Esophagus (tissue), 2 donors: ENCODE data around the gene SLC43A2. TPM values are rescaled to one million over a fixed set of nuclear protein-coding genes. Genes with fewer than 3 reads are reported as not detected.
"Not testable (repeated sequence)": the region's sequence is repeated elsewhere in the genome, so short reads cannot be mapped to it uniquely, and the experiment has no call there.

Source experiments
- H3K27ac ChIP-seq, 2 donors: one replicate each; pipeline ENCODE4 v1.5.1; 2013; ENCODE audit warnings: low read depth in 2 of 2, mild to moderate bottlenecking in 2 of 2, inconsistent platforms in 1 of 2, low read length in 1 of 2, moderate library complexity in 1 of 2
- H3K27me3 ChIP-seq, 2 donors: one replicate each; pipeline ENCODE4 v1.6.1; 2013; ENCODE audit warnings: low read length in 2 of 2, control low read depth in 1 of 2, mild to moderate bottlenecking in 1 of 2; ENCODE audit not compliant: insufficient read depth in 2 of 2, control insufficient read depth in 1 of 2
- H3K36me3 ChIP-seq, 2 donors: one replicate each; pipeline ENCODE4 v1.6.1; 2013; ENCODE audit warnings: low read length in 1 of 2; ENCODE audit not compliant: control insufficient read depth in 2 of 2, insufficient read depth in 2 of 2
- H3K4me1 ChIP-seq, 2 donors: one replicate each; pipeline ENCODE4 v1.6.1; 2013; ENCODE audit warnings: low read length in 1 of 2; ENCODE audit not compliant: control insufficient read depth in 2 of 2, insufficient read depth in 2 of 2
- H3K4me3 ChIP-seq, 2 donors: one replicate each; pipeline ENCODE4 v1.5.1; 2013; ENCODE audit warnings: low read length in 2 of 2, mild to moderate bottlenecking in 2 of 2, low read depth in 1 of 2, moderate library complexity in 1 of 2
- H3K9me3 ChIP-seq, 2 donors: one replicate each; pipeline ENCODE4 v1.6.1; 2013; ENCODE audit warnings: mild to moderate bottlenecking in 2 of 2, low read depth in 1 of 2, low read length in 1 of 2, moderate library complexity in 1 of 2; ENCODE audit not compliant: control insufficient read depth in 2 of 2, insufficient read depth in 1 of 2
- WGBS, 2 donors: extraction: QIAGEN DNeasy Blood & Tissue Kit; methylation state at CpG; one replicate each; pipeline ENCODE4 v1.1.7; 2013; 5-methylcytosine and 5-hydroxymethylcytosine counted together
- polyA plus RNA-seq, 2 donors: library from polyadenylated mRNA; stranded (reverse); fragments of 200-250 nt; gene quantifications; one replicate each; pipeline ENCODE4 v1.2.3, GENCODE V29; 2013
- donor health status: healthy with polysubstance abuse.
- donor health status: Bipolar disorder and iron deficiency.

SLC43A2 gene
- polyA plus RNA-seq, 2 donors, result 2.1 to 2.2 TPM

DNA sequence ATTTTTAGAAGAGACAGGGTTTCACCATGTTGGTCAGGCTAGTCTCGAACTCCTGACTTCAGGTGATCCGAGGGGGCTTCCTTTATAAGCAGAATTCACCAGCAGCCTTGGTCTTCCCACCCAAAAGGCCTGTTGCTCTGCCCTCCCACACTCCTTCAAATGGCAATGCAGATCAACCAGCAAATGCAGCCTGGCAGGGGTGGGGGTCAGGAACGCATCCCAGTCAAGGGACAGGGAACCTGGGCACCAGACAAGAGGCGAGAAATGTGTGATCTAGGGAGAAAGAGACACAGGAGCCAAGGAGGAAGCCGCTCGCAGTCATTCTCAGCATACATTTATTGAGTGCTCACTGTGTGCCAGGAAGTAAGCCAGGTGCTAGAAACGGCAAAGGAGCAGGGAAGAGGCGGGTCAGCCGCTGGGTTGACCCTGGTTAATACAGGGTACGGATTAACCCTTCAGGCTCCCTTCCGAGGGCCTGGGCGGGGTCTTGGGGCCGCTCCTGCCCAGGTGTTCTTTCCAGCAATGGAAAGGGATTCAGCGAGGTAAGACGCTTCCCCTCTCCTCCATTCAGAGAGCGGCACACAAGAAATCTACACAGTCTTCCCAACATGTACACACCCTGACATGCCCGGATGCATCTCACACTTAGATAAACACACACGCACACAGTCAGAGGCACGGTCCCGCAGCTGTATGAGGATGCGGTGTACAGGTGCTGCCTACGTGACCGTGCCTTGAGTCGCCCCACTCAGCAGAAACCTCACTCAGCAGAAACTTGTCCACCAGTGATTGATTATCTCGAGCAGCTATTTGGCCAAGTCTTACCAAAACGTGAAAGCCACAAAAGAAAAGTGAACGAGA lies 59.5 kb downstream of the SLC43A2 start:
- Histone ChIP-seq H3K4me1 (peaks cover 0 to 2% of the 10 kb centered on the region in 2 donors), H3K27me3 (no peaks in the 10 kb centered on the region), H3K9me3 (no peaks in the 10 kb centered on the region), H3K27ac (peak overlapping the region; percentile 6 to 57), H3K36me3 (no peaks in the 10 kb centered on the region), H3K4me3 (no peak overlapping the region)
- WGBS, 2 donors, result 38 to 48% methylated on average over 27 of the region's 27 CpGs

DNA sequence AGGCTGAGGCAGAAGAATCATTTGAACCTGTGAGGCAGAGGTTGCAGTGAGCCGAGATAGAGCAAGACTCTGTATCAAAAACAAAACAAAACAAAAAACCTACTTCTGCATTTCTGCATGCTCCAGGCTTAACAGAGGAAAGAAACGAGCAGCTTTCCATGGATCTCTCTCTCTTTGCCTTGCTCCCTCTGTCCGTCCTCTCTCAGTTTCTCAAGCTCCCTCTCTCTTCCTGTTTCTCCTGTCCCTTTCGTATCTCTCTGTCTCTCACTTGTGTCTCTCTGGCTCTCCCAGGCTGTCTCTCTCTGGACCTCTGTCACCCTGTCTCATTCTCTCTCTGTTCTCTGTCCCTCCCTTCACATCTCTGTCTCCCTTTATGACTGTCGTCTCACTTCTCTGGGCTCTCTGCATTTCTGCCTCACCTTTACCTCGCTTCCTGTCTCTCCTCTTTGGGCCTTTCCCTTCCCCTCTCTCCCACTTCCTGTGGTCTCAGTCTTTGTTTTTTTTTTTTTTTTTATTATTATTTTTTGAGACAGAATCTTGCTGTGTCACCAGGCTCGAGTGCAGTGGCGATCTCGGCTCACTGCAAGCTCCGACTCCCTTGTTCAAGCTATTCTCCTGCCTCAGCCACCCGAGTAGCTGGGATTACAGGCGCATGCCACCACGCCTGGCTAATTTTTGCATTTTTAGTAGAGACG lies 62.0 kb downstream of the SLC43A2 start:
- H3K4me3 ChIP-seq, result no peak overlapping the region
- peaks cover 0 to 4% of the 10 kb centered on the region in 2 donors for H3K4me1 ChIP-seq
- no peak overlapping the region for H3K27ac ChIP-seq
- H3K36me3 ChIP-seq, result no peaks in the 10 kb centered on the region
- no peaks in the 10 kb centered on the region for H3K9me3 ChIP-seq
- WGBS, 2 donors, result 67 to 70% methylated on average over 14 of the region's 14 CpGs
- H3K27me3 ChIP-seq, result no peaks in the 10 kb centered on the region

- no peaks in the 10 kb centered on the region for H3K9me3 ChIP-seq
- H3K36me3 ChIP-seq, result no peaks in the 10 kb centered on the region
- peaks cover 0 to 12% of the 10 kb centered on the region in 2 donors for H3K4me1 ChIP-seq
- H3K27me3 ChIP-seq, result no peaks in the 10 kb centered on the region
- no peak overlapping the region for H3K4me3 ChIP-seq
- WGBS, 2 donors, result 67 to 68% methylated on average over 6 of the region's 6 CpGs
- no peak overlapping the region for H3K27ac ChIP-seq
Observed at GRCh38 chr17:1565877-1566276, 62.8 kb downstream of the SLC43A2 start.

DNA sequence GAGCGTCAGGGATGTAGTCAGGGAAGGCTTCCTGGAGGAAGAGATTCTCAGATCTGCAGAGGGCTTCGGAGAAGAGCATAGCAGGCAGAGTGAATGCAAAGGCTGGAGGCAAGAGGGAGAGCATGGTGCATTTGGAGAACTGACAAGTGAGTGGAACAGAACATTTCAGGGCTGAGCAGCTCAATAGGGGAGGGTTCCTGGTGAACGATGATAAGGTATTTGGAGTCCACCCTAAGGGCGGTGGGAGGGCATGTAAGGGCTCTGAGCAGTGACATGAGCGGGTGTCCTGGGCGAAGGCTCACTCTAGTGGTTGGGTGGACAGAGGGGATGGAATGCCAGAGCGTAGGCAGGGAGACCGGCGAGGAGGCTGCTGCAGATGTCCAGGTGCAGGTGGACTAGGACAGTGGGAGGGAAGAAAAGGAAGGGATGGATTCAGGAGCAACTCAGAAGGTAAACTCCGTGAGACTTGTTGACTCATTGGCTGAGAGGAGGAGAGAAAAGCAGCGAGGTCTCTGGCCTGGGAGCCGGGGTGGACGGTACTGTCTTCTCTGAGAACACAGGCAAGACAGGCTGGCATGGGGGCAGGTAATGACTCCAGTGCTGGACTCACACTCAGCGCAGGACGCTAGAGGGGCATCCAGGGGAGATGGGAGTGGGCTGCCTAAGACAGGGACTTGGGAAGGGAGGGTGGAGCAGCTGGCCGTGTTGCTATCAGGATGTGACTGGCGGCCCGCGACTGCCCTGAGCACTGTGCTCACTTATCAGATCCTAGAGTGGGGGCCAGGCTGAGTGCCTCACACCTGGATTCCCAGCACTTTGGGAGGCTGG lies 64.6 kb downstream of the SLC43A2 start:
- Histone ChIP-seq H3K9me3 (no peaks in the 10 kb centered on the region), H3K4me3 (no peak overlapping the region), H3K27me3 (no peaks in the 10 kb centered on the region), H3K27ac (no peak overlapping the region), H3K36me3 (no peaks in the 10 kb centered on the region), H3K4me1 (peaks cover 3 to 19% of the 10 kb centered on the region in 2 donors)
- 65 to 69% methylated on average over 19 of the region's 19 CpGs for WGBS, 2 donors

DNA sequence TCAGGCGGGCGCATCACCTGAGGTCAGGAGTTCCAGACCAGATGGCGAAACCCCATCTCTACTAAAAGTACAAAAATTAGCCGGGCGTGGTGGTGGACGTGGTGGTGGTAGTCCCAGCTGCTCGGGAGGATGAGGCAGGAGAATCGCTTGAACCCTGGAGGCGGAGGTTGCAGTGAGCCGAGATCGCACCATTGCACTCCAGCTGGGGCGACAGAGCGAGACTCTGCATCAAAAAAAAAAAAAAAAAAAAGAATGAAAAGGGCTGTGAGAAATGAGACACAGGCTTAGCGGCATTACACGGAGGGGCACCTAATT lies 65.2 kb downstream of the SLC43A2 start:
- not testable (repeated sequence) for H3K27me3 ChIP-seq, H3K27ac ChIP-seq, H3K36me3 ChIP-seq, H3K4me3 ChIP-seq, H3K9me3 ChIP-seq
- 70 to 76% methylated on average over 15 of the region's 15 CpGs for WGBS, 2 donors
- peaks cover 3 to 20% of the 10 kb centered on the region in 2 donors for H3K4me1 ChIP-seq

GRCh38 chr17:1562176-1562643 lies 66.4 kb downstream of the SLC43A2 start:
- Histone ChIP-seq H3K9me3 (no peaks in the 10 kb centered on the region), H3K4me3 (peak overlapping the region; percentile 75 to 79), H3K36me3 (no peaks in the 10 kb centered on the region), H3K4me1 (peaks cover 3 to 25% of the 10 kb centered on the region in 2 donors), H3K27ac (peak overlapping the region; percentile 94), H3K27me3 (no peaks in the 10 kb centered on the region)
- WGBS, 2 donors, result 1% methylated on average over 20 to 62 of the region's 62 CpGs

GRCh38 chr17:1561420-1562175 lies 67.0 kb downstream of the SLC43A2 start:
- Histone ChIP-seq H3K9me3 (no peaks in the 10 kb centered on the region), H3K27ac (peak overlapping the region; percentile 94), H3K4me3 (peak overlapping the region; percentile 75 to 79), H3K36me3 (no peaks in the 10 kb centered on the region), H3K4me1 (peaks cover 7 to 29% of the 10 kb centered on the region in 2 donors), H3K27me3 (no peaks in the 10 kb centered on the region)
- 5% methylated on average over 45 to 47 of the region's 47 CpGs for WGBS, 2 donors

DNA sequence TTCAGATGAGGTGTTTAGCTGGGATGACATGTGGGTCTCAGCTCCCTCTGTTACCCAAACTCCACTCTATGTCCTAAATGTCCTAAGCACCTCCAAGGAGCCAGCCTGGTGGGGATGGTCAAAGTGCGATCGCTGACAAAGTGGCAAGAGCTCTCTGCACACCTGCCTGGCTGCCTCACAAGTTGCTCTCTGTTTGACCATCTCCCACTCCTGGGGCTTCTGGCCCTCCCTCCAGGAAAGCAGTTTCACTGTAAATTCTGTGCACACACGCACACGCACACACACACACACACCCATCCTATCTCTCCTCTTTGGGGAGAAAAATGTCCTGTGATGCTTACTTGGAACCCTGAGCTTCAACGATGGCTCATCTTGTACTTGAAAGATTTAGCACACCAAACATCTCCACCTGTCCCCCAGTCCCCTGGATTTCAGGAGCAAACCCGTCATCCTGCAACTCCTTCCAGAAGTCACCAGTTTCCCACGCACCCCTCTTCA lies 67.7 kb downstream of the SLC43A2 start:
- 65 to 75% methylated on average over 7 of the region's 7 CpGs for WGBS, 2 donors
- Histone ChIP-seq H3K27me3 (no peaks in the 10 kb centered on the region), H3K9me3 (no peaks in the 10 kb centered on the region), H3K4me3 (peak overlapping the region; percentile 75 to 79), H3K36me3 (no peaks in the 10 kb centered on the region), H3K27ac (peak overlapping the region in 1 of 2 donors; percentile 94), H3K4me1 (peaks cover 7 to 35% of the 10 kb centered on the region in 2 donors)
